Prostate gland (tissue), 2 donors: ENCODE results near the gene PET100. TPM values are rescaled to one million over a fixed set of nuclear protein-coding genes. Genes with fewer than 3 reads are reported as not detected.

ENCODE experiments used
- DNase-seq: peaks from one replicate; pipeline ENCODE4 v3.0.0-alpha.2; 2019; ENCODE audit warnings: low spot score
- H3K27ac ChIP-seq, 2 donors: fragments of 200-600 bp; sonication (generic); 2 replicates each; pipeline ENCODE4 v1.5.1; 2017 to 2019
- H3K27me3 ChIP-seq: fragments of 200-600 bp; sonication (generic); replicated peaks from 2 replicates; pipeline ENCODE4 v1.5.1; 2019; ENCODE audit not compliant: insufficient read depth
- H3K36me3 ChIP-seq, 2 donors: fragments of 200-600 bp; sonication (generic); 1 replicate in 1 of 2; 2 replicates in 1 of 2; pipeline versions ENCODE4 v1.5.1 to v1.8.1; 2017 to 2019
- H3K4me1 ChIP-seq: fragments of 200-600 bp; sonication (generic); replicated peaks from 2 replicates; pipeline ENCODE4 v1.5.1; 2019
- H3K4me3 ChIP-seq, 2 donors: fragments of 200-600 bp; sonication (generic); 2 replicates each; pipeline ENCODE4 v1.5.1; 2017 to 2019
- H3K9me3 ChIP-seq: fragments of 200-600 bp; sonication (generic); 2 replicates; pipeline ENCODE4 v1.5.1; 2017
- POLR2A ChIP-seq: fragments of 450-650 bp; IDR thresholded peaks from one replicate; pipeline ENCODE4 v1.6.1; 2016; ENCODE audit warnings: antibody characterized with exemption, mild to moderate bottlenecking
- POLR2AphosphoS5 ChIP-seq: sonication (generic); formaldehyde crosslinking; IDR thresholded peaks from one replicate; pipeline ENCODE4 v1.6.1; 2017; ENCODE audit warnings: antibody characterized with exemption
- WGBS: methylation state at CpG from one replicate; pipeline ENCODE4 v1.1.5; 2018; 5-methylcytosine and 5-hydroxymethylcytosine counted together
- intact Hi-C: fragments of 100-400 bp; cut with DNase I; formaldehyde crosslinking; loops from one replicate; pipeline ENCODE4 v1.14.2; 2022
- total RNA-seq, 2 donors: library from RNA; depleted of rRNA; stranded (reverse); fragments of >200 nt; gene quantifications; one replicate each; pipeline ENCODE4 v1.1.0, GENCODE V29; 2016
- TF ChIP-seq, protein P1 (sequence below), 4 experiments: fragments of 200-600 bp in 2 of 4; fragments of 450-650 bp in 2 of 4; sonication (generic) in 2 of 4; IDR thresholded peaks; 1 replicate in 3 of 4; 2 replicates in 1 of 4; pipeline ENCODE4 v1.5.1; 2016 to 2019; ENCODE audit warnings: antibody characterized with exemption in 4 of 4, mild to moderate bottlenecking in 2 of 4, moderate library complexity in 2 of 4

Gene PET100
- total RNA-seq, 2 donors from 2014 or later: 7.7 to 60.4 TPM

DNA sequence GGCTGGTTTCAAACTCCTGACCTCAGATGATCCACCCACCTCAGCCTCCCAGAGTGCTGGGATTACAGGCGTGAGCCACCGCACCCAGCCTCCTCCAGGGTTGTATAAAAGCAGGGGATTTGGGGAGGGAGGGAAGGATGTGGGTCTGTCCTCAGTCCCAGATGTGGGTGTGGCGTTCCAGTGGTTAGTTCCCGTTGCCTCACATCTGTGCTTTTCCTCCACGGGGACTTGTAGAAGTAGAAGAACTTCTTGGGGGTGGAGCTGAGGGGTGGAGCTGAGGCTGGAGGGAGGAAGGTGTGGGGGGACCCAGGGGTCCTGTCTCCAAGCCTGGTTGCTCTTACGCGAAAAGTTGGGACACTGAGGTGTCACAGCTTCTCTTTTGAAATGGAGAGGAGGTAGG lies 46.8 kb downstream of the PET100 start:
- 33% methylated on average over 7 of the region's 7 CpGs for WGBS
- Histone ChIP-seq H3K4me1 (no peaks in the 10 kb centered on the region), H3K27me3 (no peaks in the 10 kb centered on the region), H3K36me3 (no peaks in the 10 kb centered on the region), H3K27ac (no peak overlapping the region), H3K4me3 (no peak overlapping the region), H3K9me3 (no peaks in the 10 kb centered on the region)
- intact Hi-C loops: loop anchor here (5.0 kb wide), 1 partner anchor 319 kb away; no protein-coding TSS in a partner anchor
- no peak for DNase-seq
- TF ChIP-seq POLR2AphosphoS5 (no peak), POLR2A (no peak)
- TF ChIP-seq, protein P1, sequence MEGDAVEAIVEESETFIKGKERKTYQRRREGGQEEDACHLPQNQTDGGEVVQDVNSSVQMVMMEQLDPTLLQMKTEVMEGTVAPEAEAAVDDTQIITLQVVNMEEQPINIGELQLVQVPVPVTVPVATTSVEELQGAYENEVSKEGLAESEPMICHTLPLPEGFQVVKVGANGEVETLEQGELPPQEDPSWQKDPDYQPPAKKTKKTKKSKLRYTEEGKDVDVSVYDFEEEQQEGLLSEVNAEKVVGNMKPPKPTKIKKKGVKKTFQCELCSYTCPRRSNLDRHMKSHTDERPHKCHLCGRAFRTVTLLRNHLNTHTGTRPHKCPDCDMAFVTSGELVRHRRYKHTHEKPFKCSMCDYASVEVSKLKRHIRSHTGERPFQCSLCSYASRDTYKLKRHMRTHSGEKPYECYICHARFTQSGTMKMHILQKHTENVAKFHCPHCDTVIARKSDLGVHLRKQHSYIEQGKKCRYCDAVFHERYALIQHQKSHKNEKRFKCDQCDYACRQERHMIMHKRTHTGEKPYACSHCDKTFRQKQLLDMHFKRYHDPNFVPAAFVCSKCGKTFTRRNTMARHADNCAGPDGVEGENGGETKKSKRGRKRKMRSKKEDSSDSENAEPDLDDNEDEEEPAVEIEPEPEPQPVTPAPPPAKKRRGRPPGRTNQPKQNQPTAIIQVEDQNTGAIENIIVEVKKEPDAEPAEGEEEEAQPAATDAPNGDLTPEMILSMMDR (IDR thresholded peaks at IDR 0.05): no peak

DNA sequence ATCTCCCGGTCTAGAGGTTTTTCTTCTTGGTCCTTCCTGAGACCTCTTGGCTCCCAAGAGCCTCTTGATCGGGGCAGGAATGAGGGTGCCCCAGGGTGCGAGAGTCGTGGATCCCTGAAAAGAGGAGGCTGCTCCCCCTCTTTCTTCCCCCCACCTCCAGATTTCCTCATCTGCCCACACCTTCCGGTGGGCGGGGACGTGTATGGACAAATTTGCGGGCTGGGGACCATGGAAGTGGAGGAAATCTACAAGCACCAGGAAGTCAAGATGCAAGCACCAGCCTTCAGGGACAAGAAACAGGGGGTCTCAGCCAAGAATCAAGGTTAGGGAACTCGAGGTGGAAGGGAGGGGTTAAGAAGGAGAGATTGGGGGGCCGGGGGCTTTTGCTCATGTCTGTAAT lies 47.3 kb downstream of the PET100 start, which contains the start of gene MCEMP1:
Gene MCEMP1 (plus strand): TSS at position 237 of the 400 bp plus-strand sequence. CDS start 31 bp downstream, at position 268.
- intact Hi-C loops: loop anchor here (5.0 kb wide), 1 partner anchor 320 kb away; no protein-coding TSS in a partner anchor
- Histone ChIP-seq H3K36me3 (no peaks in the 10 kb centered on the region), H3K4me1 (no peaks in the 10 kb centered on the region), H3K9me3 (no peaks in the 10 kb centered on the region), H3K27me3 (no peaks in the 10 kb centered on the region), H3K4me3 (no peak within 1 kb of the TSS), H3K27ac (no peak within 1 kb of the TSS)
- TF ChIP-seq POLR2AphosphoS5 (no peak), POLR2A (no peak)
- TF ChIP-seq, protein P1 (IDR thresholded peaks at IDR 0.05): no peak
- DNase-seq: no peak
- WGBS: 42% methylated on average over 10 of the region's 10 CpGs

DNA sequence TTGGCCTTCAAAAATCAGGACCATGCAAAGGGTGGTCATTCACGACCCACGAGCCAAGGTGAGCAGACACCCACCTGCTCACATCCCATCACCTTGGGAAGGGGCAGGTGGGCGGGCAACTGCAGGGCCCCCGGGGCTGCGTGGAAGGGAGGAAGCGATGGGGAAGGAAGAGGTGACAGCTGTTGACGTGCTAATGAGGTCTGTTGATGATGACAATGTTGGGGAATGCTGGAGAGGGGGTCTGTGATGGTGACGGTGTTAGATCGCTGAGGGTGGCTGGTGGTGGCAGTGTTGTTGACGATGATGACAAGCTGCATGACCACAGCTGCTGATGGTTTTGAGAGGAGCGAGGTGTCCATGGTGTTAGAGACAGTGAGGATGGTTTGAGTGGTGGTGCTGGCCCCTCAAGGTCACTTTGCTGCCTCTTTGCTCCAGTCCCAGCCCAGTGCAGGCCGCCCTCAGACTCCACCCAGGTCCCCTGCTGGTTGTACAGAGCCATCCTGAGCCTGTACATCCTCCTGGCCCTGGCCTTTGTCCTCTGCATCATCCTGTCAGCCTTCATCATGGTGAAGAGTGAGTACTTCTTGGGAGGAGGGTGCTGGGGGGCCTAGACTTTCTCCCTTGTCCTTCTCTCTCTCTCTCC lies 48.2 kb downstream of the PET100 start:
- WGBS: 57% methylated on average over 12 of the region's 12 CpGs
- TF ChIP-seq, protein P1 (IDR thresholded peaks at IDR 0.05): no peak
- TF ChIP-seq POLR2A (no peak), POLR2AphosphoS5 (no peak)
- no peaks in the 10 kb centered on the region for H3K27me3 ChIP-seq
- H3K36me3 ChIP-seq: no peaks in the 10 kb centered on the region
- H3K27ac ChIP-seq: no peak overlapping the region
- no peak for DNase-seq
- H3K4me3 ChIP-seq: no peak overlapping the region
- intact Hi-C loops: loop anchor here (5.0 kb wide), 1 partner anchor 320 kb away; no protein-coding TSS in a partner anchor
- H3K9me3 ChIP-seq: no peaks in the 10 kb centered on the region
- H3K4me1 ChIP-seq: no peaks in the 10 kb centered on the region

DNA sequence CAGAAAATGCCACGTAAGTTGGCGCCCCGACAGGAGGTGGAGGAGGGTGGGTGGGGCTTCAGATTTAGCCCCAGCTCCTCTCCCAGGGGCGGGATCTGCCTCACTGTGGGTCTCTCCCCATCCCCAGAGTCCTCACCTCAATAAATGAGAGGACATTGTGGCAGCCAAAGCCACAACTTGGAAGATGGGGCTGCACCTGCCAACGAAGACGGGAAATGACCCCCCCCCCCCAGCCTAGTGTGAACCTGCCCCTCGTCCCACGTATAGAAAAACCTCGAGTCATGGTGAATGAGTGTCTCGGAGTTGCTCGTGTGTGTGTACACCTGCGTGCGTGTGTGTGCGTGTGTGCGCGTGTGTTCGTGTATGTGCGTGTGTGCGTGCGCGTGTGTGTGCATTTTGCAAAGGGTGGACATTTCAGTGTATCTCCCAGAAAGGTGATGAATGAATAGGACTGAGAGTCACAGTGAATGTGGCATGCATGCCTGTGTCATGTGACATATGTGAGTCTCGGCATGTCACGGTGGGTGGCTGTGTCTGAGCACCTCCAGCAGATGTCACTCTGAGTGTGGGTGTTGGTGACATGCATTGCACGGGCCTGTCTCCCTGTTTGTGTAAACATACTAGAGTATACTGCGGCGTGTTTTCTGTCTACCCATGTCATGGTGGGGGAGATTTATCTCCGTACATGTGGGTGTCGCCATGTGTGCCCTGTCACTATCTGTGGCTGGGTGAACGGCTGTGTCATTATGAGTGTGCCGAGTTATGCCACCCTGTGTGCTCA lies 49.6 kb downstream of the PET100 start:
- Histone ChIP-seq H3K27ac (no peak overlapping the region), H3K4me3 (no peak overlapping the region), H3K9me3 (no peaks in the 10 kb centered on the region), H3K4me1 (no peaks in the 10 kb centered on the region), H3K36me3 (peaks cover 0 to 8% of the 10 kb centered on the region in 2 donors), H3K27me3 (no peaks in the 10 kb centered on the region)
- TF ChIP-seq POLR2A (no peak), POLR2AphosphoS5 (no peak)
- TF ChIP-seq, protein P1 (IDR thresholded peaks at IDR 0.05): peak in 1 of 4 experiments; percentile 23
- intact Hi-C loops: loop anchor here (5.0 kb wide), 1 partner anchor 322 kb away; no protein-coding TSS in a partner anchor
- peak; percentile 17 for DNase-seq
- 39% methylated on average over 30 of the region's 30 CpGs for WGBS
